MM.1S (cell line): ENCODE results near the gene FGFR1OP2.

Source experiments
- DNase-seq: peaks from one replicate; pipeline ENCODE4 v3.0.0-alpha.2; 2015
- H2AFZ ChIP-seq: fragments of 300-600 bp; sonication (generic); 2 replicates; pipeline ENCODE4 v1.6.0; 2016; ENCODE audit warnings: antibody characterized with exemption, low read length
- H3F3A ChIP-seq: fragments of 300-600 bp; sonication (generic); 2 replicates; pipeline ENCODE4 v1.6.1; 2016; ENCODE audit warnings: mild to moderate bottlenecking, antibody characterized with exemption, low read length, moderate library complexity, mixed read lengths; ENCODE audit not compliant: insufficient read depth
- H3K27ac ChIP-seq: fragments of 300-600 bp; sonication (generic); 2 replicates; pipeline ENCODE4 v1.5.1; 2016; ENCODE audit warnings: mild to moderate bottlenecking, low read length
- H3K27me3 ChIP-seq: fragments of 300-600 bp; sonication (generic); replicated peaks from 2 replicates; pipeline ENCODE4 v1.6.0; 2016; ENCODE audit warnings: low read length; ENCODE audit not compliant: insufficient read depth
- H3K36me3 ChIP-seq: fragments of 300-600 bp; sonication (generic); replicated peaks from 2 replicates; pipeline ENCODE4 v1.6.1; 2016; ENCODE audit warnings: mild to moderate bottlenecking, low read length, mixed read lengths; ENCODE audit not compliant: insufficient read depth
- H3K4me1 ChIP-seq: fragments of 300-600 bp; sonication (generic); 2 replicates; pipeline ENCODE4 v1.6.1; 2016; ENCODE audit warnings: low read length, mixed read lengths
- H3K4me2 ChIP-seq: fragments of 300-600 bp; sonication (generic); 2 replicates; pipeline ENCODE4 v1.6.0; 2016; ENCODE audit warnings: low read depth, low read length
- H3K4me3 ChIP-seq: fragments of 300-600 bp; sonication (generic); 2 replicates; pipeline ENCODE4 v1.5.1; 2016; ENCODE audit warnings: low read length, mixed read lengths
- H3K79me2 ChIP-seq: fragments of 300-600 bp; sonication (generic); 2 replicates; pipeline ENCODE4 v1.6.1; 2016; ENCODE audit warnings: mixed run types, low read length, mixed read lengths
- H3K9ac ChIP-seq: fragments of 300-600 bp; sonication (generic); 2 replicates; pipeline ENCODE4 v1.6.1; 2016; ENCODE audit warnings: low read length, mixed read lengths
- H3K9me2 ChIP-seq: fragments of 300-600 bp; sonication (generic); replicated peaks from 2 replicates; pipeline ENCODE4 v1.6.1; 2016; ENCODE audit warnings: mild to moderate bottlenecking, low read length, mixed read lengths; ENCODE audit not compliant: insufficient read depth
- H3K9me3 ChIP-seq: fragments of 300-600 bp; sonication (generic); replicated peaks from 2 replicates; pipeline ENCODE4 v1.6.1; 2016; ENCODE audit warnings: mild to moderate bottlenecking, low read length, mixed read lengths; ENCODE audit not compliant: insufficient read depth
- H4K20me1 ChIP-seq: fragments of 300-600 bp; sonication (generic); 2 replicates; pipeline ENCODE4 v1.6.1; 2016; ENCODE audit warnings: mild to moderate bottlenecking, low read length, moderate library complexity, mixed read lengths; ENCODE audit not compliant: insufficient read depth
- EZH2 ChIP-seq: fragments of 300-600 bp; sonication (generic); optimal IDR thresholded peaks from 2 replicates; pipeline ENCODE3; 2017; ENCODE audit warnings: low read depth, mild to moderate bottlenecking, antibody characterized with exemption, low read length, mixed read lengths
- EZH2phosphoT487 ChIP-seq: fragments of 300-600 bp; sonication (generic); IDR thresholded peaks from 2 replicates; pipeline ENCODE4 v1.6.1; 2018; ENCODE audit warnings: antibody characterized with exemption, low read length
- TF ChIP-seq, protein P1 (sequence below): fragments of 300-600 bp; sonication (generic); IDR thresholded peaks from 2 replicates; pipeline ENCODE4 v1.5.1; 2016; ENCODE audit warnings: antibody characterized with exemption, low read length, mixed read lengths

FGFR1OP2 gene

DNA sequence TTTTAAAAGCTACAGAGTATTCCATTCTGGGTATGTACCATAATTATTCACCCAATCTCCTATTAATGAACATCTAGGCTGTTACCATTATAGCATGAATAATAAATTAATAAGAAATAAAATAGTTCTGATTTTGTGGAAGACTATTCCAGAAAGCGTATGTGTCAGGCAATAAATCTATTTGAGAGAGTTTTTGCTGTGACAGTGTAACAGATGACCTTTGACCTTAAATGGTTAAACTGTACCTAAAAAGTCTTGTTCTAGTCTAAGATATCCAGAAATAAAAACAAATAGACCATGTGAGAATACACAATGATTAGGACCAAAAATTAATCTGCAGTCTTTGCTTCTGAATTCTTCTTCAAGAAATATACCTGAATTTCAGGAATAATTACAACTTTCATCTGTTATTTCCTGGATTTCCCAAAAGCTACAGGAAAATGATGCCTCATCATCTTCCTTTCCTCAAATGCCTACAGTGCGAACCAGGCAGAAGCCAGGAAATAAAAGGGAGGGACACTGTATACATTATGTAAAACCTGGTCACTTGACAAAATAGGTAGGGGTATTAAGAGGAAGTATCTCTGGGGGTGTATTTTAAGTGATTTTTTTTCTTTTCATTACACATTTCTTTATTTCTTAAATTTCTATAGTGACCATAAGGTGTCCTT, 68.7 kb downstream of the FGFR1OP2 start:
- Histone ChIP-seq H3K9ac (no peak overlapping the region), H3K4me2 (no peak overlapping the region), H3K27ac (no peak overlapping the region)

DNA sequence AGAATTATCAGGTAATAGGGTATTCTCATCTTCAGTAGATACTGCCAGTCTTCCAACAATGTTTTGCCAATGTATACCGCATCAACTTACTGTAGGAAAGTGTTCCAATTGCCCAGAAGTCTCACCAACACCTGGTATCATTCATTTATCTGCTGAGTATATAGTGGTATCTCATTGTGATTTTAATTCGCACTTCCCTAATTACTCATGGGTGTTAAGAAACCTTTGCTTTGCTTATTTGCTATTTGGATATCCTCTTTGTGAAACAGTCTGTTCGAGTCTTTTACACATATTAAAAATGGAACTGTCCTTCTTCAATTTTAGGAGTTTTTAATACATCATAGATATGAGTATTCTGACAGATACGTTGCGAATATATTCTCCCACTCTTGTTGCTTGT, 69.8 kb downstream of the FGFR1OP2 start:
- Histone ChIP-seq H3K9me3 (no peaks in the 10 kb centered on the region), H3K36me3 (no peaks in the 10 kb centered on the region), H3K4me2 (no peak overlapping the region), H3K4me3 (no peak overlapping the region), H3K27me3 (no peaks in the 10 kb centered on the region), H3K27ac (no peak overlapping the region), H3F3A (no peaks in the 10 kb centered on the region), H3K79me2 (peaks cover 50% of the 10 kb centered on the region), H4K20me1 (no peaks in the 10 kb centered on the region), H3K9me2 (no peaks in the 10 kb centered on the region), H2AFZ (no peak overlapping the region), H3K9ac (no peak overlapping the region), H3K4me1 (peaks cover 3% of the 10 kb centered on the region; the same call in 1 of the 2 replicates)
- TF ChIP-seq EZH2phosphoT487 = no peak
- TF ChIP-seq, protein P1, sequence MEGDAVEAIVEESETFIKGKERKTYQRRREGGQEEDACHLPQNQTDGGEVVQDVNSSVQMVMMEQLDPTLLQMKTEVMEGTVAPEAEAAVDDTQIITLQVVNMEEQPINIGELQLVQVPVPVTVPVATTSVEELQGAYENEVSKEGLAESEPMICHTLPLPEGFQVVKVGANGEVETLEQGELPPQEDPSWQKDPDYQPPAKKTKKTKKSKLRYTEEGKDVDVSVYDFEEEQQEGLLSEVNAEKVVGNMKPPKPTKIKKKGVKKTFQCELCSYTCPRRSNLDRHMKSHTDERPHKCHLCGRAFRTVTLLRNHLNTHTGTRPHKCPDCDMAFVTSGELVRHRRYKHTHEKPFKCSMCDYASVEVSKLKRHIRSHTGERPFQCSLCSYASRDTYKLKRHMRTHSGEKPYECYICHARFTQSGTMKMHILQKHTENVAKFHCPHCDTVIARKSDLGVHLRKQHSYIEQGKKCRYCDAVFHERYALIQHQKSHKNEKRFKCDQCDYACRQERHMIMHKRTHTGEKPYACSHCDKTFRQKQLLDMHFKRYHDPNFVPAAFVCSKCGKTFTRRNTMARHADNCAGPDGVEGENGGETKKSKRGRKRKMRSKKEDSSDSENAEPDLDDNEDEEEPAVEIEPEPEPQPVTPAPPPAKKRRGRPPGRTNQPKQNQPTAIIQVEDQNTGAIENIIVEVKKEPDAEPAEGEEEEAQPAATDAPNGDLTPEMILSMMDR = no peak
- TF ChIP-seq EZH2 = no peak
- DNase-seq = no peak

More for the DNA sequence above, 68.7 kb downstream of the FGFR1OP2 start:
- no peaks in the 10 kb centered on the region for H3F3A ChIP-seq
- H3K79me2 ChIP-seq = peaks cover 46% of the 10 kb centered on the region
- no peaks in the 10 kb centered on the region for H3K4me1 ChIP-seq
- H4K20me1 ChIP-seq = no peaks in the 10 kb centered on the region
- H3K36me3 ChIP-seq = no peaks in the 10 kb centered on the region
- H2AFZ ChIP-seq = no peak overlapping the region
- H3K9me2 ChIP-seq = no peaks in the 10 kb centered on the region
- no peaks in the 10 kb centered on the region for H3K27me3 ChIP-seq
- no peak for DNase-seq
- H3K4me3 ChIP-seq = no peak overlapping the region
- H3K9me3 ChIP-seq = no peaks in the 10 kb centered on the region
- TF ChIP-seq, protein P1 = no peak
- no peak for TF ChIP-seq EZH2phosphoT487
- TF ChIP-seq EZH2 = no peak

DNA sequence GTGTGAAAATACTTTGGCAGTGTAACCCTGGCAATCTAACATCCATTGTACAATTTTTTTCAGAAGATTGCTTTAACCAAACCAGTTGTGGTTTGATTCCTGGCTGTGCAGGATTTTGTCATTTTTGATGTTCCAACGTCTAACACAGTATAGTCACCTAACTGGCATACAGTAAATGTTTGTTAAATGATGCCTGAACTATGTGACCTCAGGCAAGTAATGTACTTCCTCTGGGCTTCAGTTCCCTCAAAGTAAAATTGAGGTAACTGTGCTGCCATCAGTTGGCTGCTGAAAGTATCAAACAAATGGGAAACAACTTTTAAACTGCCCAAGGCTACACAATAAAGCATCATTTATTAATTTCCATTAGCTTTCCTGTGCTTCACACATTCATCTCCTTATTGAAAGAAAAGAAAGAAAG, 71.6 kb downstream of the FGFR1OP2 start:
- Histone ChIP-seq H3K27ac (no peak overlapping the region), H3K36me3 (no peaks in the 10 kb centered on the region), H3K9ac (no peak overlapping the region), H3K4me3 (no peak overlapping the region), H3K9me3 (no peaks in the 10 kb centered on the region), H4K20me1 (no peaks in the 10 kb centered on the region), H3K4me2 (no peak overlapping the region), H3K4me1 (peaks cover 13% of the 10 kb centered on the region), H2AFZ (no peak overlapping the region), H3K79me2 (peaks cover 52% of the 10 kb centered on the region), H3K27me3 (no peaks in the 10 kb centered on the region), H3F3A (peaks cover 6% of the 10 kb centered on the region), H3K9me2 (no peaks in the 10 kb centered on the region)
- DNase-seq = no peak
- TF ChIP-seq EZH2 (no peak), EZH2phosphoT487 (no peak)
- TF ChIP-seq, protein P1 = no peak
